ENCODE measurements around the gene ANKS3.
A peak's percentile ranks its signal among the peaks of the same experiment; 100 is the strongest.

The ANKS3 gene

GRCh38 chr16:4695473-4696171, 38.4 kb downstream of the ANKS3 start:
- DNase-seq, result no peak

- DNase-seq, result no peak
Observed at GRCh38 chr16:4694642-4695451, 39.2 kb downstream of the ANKS3 start.

GRCh38 chr16:4693956-4694641, 40.0 kb downstream of the ANKS3 start:
- no peak for DNase-seq

GRCh38 chr16:4693296-4693955, 40.6 kb downstream of the ANKS3 start, which contains the start of gene NUDT16L1:
NUDT16L1 (plus strand) TSS chr16:4693562; CDS start chr16:4693727, 165 bp downstream.
- DNase-seq, result peak; percentile 94

GRCh38 chr16:4692460-4693295, 41.4 kb downstream of the ANKS3 start:
- no peak for DNase-seq

- DNase-seq, result no peak
Observed at GRCh38 chr16:4691666-4692412, 42.2 kb downstream of the ANKS3 start.

GRCh38 chr16:4690946-4691665, 43.0 kb downstream of the ANKS3 start:
- DNase-seq, result no peak

- no peak for DNase-seq
Observed at GRCh38 chr16:4689864-4690704, 44.0 kb downstream of the ANKS3 start.

GRCh38 chr16:4689091-4689671, 44.9 kb downstream of the ANKS3 start:
- no peak for DNase-seq

- no peak for DNase-seq
Observed at GRCh38 chr16:4688674-4689045, 45.4 kb downstream of the ANKS3 start.

- DNase-seq, result no peak
Observed at GRCh38 chr16:4687946-4688673, 46.0 kb downstream of the ANKS3 start.

- DNase-seq, result no peak
Observed at GRCh38 chr16:4687416-4687815, 46.7 kb downstream of the ANKS3 start.

- no peak for DNase-seq
Observed at GRCh38 chr16:4686497-4687210, 47.4 kb downstream of the ANKS3 start.

GRCh38 chr16:4685776-4686496, 48.1 kb downstream of the ANKS3 start:
- DNase-seq, result no peak

GRCh38 chr16:4685292-4685691, 48.8 kb downstream of the ANKS3 start:
- DNase-seq, result no peak

- no peak for DNase-seq
Observed at GRCh38 chr16:4684763-4685162, 49.3 kb downstream of the ANKS3 start.

- no peak for DNase-seq
Observed at GRCh38 chr16:4684058-4684715, 49.9 kb downstream of the ANKS3 start.
